ENCODE data around the gene CHSY3. TPM values are rescaled to one million over a fixed set of nuclear protein-coding genes. Genes with fewer than 3 reads are reported as not detected.

Gene CHSY3
- total RNA-seq, 3 donors from 2014 or later, result 0.52 to 0.96 (median 0.73) TPM

GRCh38 chr5:130037905-130038304, 133.6 kb downstream of the CHSY3 start:
- Histone ChIP-seq H3K4me1 (ENCODE audit: low read depth) (no peaks in the 10 kb centered on the region), H3K4me3 (no peak overlapping the region), H3K9me3 (no peaks in the 10 kb centered on the region), H3K36me3 (ENCODE audit: low read depth) (no peaks in the 10 kb centered on the region)
- DNase-seq (no peak), ATAC-seq (no peak)
- intact Hi-C loops (cut with DNase I, micrococcal nuclease), result no loop called here
- TF ChIP-seq CTCF (IDR thresholded peaks at IDR 0.05), result no peak

GRCh38 chr5:130043834-130044233, 139.6 kb downstream of the CHSY3 start:
- Histone ChIP-seq H3K36me3 (ENCODE audit: low read depth) (no peaks in the 10 kb centered on the region), H3K4me3 (no peak overlapping the region), H3K9me3 (no peaks in the 10 kb centered on the region), H3K4me1 (ENCODE audit: low read depth) (no peaks in the 10 kb centered on the region)
- intact Hi-C loops (cut with DNase I, micrococcal nuclease), result no loop called here
- TF ChIP-seq CTCF (IDR thresholded peaks at IDR 0.05), result no peak
- DNase-seq (no peak), ATAC-seq (no peak)

GRCh38 chr5:130045334-130045733, 141.1 kb downstream of the CHSY3 start:
- H3K4me3 ChIP-seq, result no peak overlapping the region
- H3K4me1 ChIP-seq (ENCODE audit: low read depth), result no peaks in the 10 kb centered on the region
- DNase-seq (no peak), ATAC-seq (no peak)
- no peak for TF ChIP-seq CTCF (IDR thresholded peaks at IDR 0.05)
- no peaks in the 10 kb centered on the region for H3K36me3 ChIP-seq (ENCODE audit: low read depth)
- intact Hi-C loops (cut with DNase I, micrococcal nuclease), result no loop called here
- no peaks in the 10 kb centered on the region for H3K9me3 ChIP-seq

- intact Hi-C loops (cut with DNase I, micrococcal nuclease), result no loop called here
- DNase-seq, result no peak
- Histone ChIP-seq H3K9me3 (no peaks in the 10 kb centered on the region), H3K36me3 (ENCODE audit: low read depth) (no peaks in the 10 kb centered on the region), H3K4me3 (no peak overlapping the region), H3K4me1 (ENCODE audit: low read depth) (no peaks in the 10 kb centered on the region)
- no peak for ATAC-seq
- TF ChIP-seq CTCF (IDR thresholded peaks at IDR 0.05), result no peak
Measured at GRCh38 chr5:130050585-130050984, 146.3 kb downstream of the CHSY3 start.

- Histone ChIP-seq H3K9me3 (no peaks in the 10 kb centered on the region), H3K36me3 (ENCODE audit: low read depth) (no peaks in the 10 kb centered on the region), H3K4me1 (ENCODE audit: low read depth) (no peaks in the 10 kb centered on the region), H3K4me3 (no peak overlapping the region)
- no peak for TF ChIP-seq CTCF (IDR thresholded peaks at IDR 0.05)
- intact Hi-C loops (cut with DNase I, micrococcal nuclease), result no loop called here
- ATAC-seq (no peak), DNase-seq (no peak)
Measured at GRCh38 chr5:130052752-130053151, 148.5 kb downstream of the CHSY3 start.

- Histone ChIP-seq H3K36me3 (ENCODE audit: low read depth) (no peaks in the 10 kb centered on the region), H3K4me3 (no peak overlapping the region), H3K4me1 (ENCODE audit: low read depth) (no peaks in the 10 kb centered on the region), H3K9me3 (no peaks in the 10 kb centered on the region)
- no peak for ATAC-seq
- intact Hi-C loops (cut with DNase I, micrococcal nuclease), result no loop called here
- DNase-seq, result no peak
- no peak for TF ChIP-seq CTCF (IDR thresholded peaks at IDR 0.05)
Measured at GRCh38 chr5:130055572-130055971, 151.3 kb downstream of the CHSY3 start.
